Fibroblast of villous mesenchyme (primary cell): ENCODE data around the gene MET. TPM values are rescaled to one million over a fixed set of nuclear protein-coding genes. Genes with fewer than 3 reads are reported as not detected.

Source experiments
- DNase-seq: peaks from one replicate; pipeline ENCODE4 v3.0.0-alpha.2; 2010; ENCODE audit warnings: low read depth
- H3K4me3 ChIP-seq: 2 replicates; pipeline ENCODE4 v1.5.1; 2011; ENCODE audit warnings: low read depth, mild to moderate bottlenecking, low read length
- CTCF ChIP-seq: IDR thresholded peaks from 2 replicates; pipeline ENCODE4 v1.5.1; 2012; ENCODE audit warnings: low read depth, mild to moderate bottlenecking, low read length; ENCODE audit not compliant: insufficient read depth
- total RNA-seq: library from RNA; depleted of rRNA; stranded (reverse); fragments of >200 nt; gene quantifications from 2 replicates; pipeline ENCODE4 v1.2.3, GENCODE V29; 2012

Gene MET
- total RNA-seq, 1 donor: 48.8 TPM

GRCh38 chr7:116663744-116664143 lies 8.3 kb upstream of the MET start:
- DNase-seq: no peak
- TF ChIP-seq CTCF: no peak
- no peak overlapping the region for H3K4me3 ChIP-seq

GRCh38 chr7:116665332-116665996 lies 6.5 kb upstream of the MET start:
- no peak for DNase-seq
- H3K4me3 ChIP-seq: no peak overlapping the region
- no peak for TF ChIP-seq CTCF

GRCh38 chr7:116669769-116670168 lies 2.2 kb upstream of the MET start:
- H3K4me3 ChIP-seq: no peak overlapping the region
- no peak for TF ChIP-seq CTCF
- no peak for DNase-seq

GRCh38 chr7:116670409-116671015 lies 1.5 kb upstream of the MET start:
- no peak for DNase-seq
- TF ChIP-seq CTCF: no peak
- no peak overlapping the region for H3K4me3 ChIP-seq

- TF ChIP-seq CTCF: no peak
- H3K4me3 ChIP-seq: no peak overlapping the region
- no peak for DNase-seq
These were observed 885 bp upstream of the MET start for GRCh38 chr7:116671111-116671510.

GRCh38 chr7:116672596-116673456 lies 830 bp downstream of the MET start:
- peak; percentile 15 for DNase-seq
- no peak for TF ChIP-seq CTCF
- peak overlapping the region; percentile 71 for H3K4me3 ChIP-seq
